GM20431 (cell line): ENCODE measurements around the gene RAE1.

Experiments
- in situ Hi-C: fragments of 300-500 bp; cut with MseI, MboI; formaldehyde crosslinking; loops from one replicate; pipeline ENCODE4 v1.15.0; 2020; ENCODE audit warnings: low sequenced_read_pairs; ENCODE audit not compliant: unreplicated experiment

Gene RAE1

DNA sequence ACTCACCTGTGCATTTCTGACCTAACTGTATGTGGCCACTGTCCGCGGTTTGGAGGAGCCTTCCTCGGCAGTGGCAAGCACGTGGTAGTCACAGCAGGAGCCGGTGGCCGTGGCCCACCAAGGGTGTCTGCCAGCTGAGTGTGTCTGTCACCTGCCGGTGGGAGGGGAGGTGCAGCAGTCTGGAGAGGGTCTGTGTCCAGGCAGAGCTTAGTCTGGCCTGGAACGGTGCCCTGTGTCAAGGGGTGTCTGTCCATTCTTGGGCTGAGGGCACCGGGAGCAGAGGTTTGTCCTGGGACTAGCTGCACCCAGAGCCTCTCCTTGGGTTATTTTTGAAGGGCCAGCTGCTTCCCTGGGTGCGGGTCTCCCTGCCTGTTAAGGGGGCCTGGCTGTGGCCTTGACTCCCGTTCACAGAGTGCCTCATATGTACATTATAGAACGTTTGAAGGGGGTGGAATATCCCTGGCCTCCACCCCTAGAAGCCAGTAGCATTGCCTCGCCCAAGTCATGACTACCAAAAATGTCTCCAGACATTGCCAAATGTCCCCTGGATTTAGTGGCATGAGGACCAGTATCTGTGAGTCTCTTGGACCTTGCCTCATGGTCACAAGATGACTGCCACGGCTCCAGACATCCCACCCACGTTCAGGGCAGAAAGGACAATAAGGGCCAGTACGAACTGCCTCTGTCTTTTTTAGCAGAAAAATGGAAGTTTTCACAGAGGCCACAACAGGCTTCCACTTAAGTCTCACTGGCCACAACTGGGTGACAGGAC is 45.3 kb downstream of the RAE1 start:
- in situ Hi-C loops, result loop anchor here (25.0 kb wide), 1 partner anchor 816 kb away; no protein-coding TSS in a partner anchor

DNA sequence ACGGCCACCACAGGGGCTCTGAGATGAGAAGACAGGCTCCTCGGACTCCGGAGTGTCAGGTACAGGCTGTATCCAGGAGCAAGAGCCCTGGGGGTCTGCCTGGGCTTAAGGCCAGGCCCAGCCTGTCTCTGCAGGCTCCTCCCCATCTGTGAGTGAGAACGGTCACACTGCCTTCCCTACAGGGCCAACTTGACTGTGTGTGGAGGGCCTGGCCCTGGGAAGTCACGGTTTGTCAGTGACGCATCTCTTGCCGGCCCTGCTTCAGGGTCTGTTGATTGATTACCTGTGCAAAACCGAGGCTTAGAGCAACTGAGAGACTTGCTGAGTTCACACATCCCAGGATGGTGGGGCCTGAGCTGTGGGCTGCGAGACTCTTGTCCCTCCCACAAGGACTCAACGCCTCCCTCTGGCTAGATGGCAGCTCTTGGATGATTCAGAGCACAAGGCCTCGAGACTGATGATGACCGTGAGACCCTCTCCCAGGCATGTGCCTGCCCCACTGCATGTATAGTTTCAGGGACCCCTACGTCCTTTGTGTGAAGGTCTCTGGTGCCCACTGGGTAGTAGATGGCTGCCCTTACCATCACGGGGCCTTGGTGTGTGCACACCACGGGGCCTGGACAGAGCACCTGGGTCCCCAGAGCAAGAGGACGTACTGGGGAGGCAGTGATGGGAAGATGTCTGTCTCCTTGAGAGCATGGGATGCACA is 46.1 kb downstream of the RAE1 start:
- in situ Hi-C loops, result loop anchor here (25.0 kb wide), 1 partner anchor 815 kb away; no protein-coding TSS in a partner anchor

DNA sequence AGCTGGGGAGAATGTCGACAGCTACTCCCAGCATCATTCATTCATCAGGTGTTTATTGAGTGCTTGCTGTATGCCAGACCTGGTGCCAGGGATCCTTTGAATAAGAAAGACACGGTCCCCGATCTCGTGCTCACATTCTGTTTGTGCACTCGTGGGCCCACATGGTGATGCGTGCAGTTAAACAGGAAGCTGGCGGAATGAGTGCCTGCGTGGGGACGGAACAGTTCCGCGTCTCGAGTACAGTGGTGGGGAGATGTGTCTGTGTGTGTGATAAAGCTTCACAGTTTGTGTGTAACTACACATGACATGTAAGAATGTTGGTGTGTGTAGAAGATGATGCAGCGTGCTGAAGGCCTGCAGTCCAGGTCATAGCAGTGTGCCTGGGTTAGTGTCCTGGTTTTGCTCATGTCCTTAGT is 46.6 kb downstream of the RAE1 start:
- in situ Hi-C loops, result loop anchor here (25.0 kb wide), 1 partner anchor 815 kb away; no protein-coding TSS in a partner anchor

DNA sequence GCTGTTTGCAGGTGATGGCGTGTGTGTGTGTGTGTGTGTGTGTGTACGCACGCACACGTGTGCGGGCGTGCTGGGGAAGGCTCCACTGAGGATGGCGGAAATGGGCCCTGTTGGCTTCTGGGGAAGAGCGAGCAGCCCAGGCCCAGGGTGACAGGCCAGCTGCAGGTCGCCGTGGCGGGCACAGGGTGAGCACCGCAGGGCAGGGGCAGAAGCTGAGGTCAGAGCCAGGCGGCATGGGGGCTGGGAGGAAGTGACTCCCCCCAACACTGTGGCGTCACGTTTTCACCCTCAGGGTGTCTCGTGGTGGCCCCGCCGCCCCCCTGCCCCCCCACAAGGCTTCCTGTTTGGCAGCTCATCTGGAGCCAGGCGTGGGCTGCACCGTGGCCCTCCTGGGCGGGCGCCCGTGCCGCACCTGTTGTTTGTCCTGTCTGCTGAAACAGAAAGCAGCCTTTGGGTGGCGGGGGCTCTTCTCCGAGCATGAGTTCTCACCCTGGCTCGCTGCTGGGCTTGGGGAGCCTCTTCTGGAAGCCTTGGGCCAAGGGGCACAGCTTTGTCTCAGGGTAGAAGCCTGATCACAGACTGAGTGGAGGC is 47.3 kb downstream of the RAE1 start:
- in situ Hi-C loops, result loop anchor here (25.0 kb wide), 1 partner anchor 814 kb away; no protein-coding TSS in a partner anchor

DNA sequence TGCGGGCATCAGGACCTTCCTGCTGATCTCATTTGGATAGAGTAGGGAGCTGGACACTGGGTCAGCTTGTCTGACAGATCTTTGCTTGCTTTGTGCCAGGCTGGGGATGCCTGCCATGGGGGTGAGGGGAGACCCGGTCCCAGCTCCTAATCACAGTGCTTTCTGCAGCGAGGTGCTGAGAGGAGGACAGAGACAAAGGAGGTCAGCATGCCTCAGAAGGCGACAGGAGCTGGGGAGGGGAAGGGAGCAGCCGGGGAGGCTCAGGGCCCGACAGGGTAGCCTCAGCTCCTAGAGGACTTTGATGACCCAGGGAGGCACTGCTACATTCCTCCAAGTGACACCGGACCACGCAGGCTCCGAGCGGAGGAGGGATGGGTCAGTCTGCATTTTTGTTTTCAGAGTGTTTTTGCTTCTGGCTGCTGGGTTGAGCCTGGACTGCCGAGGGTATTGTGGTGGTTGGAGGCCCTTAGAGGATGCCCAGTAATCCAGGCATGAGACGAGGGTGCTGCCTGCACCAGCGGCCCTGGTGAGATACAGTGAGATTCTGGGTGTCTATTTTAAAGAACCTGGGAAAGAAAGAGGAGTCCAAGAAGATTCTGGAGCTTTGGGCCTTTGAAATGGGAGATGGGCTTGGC is 48.0 kb downstream of the RAE1 start:
- in situ Hi-C loops, result loop anchor here (25.0 kb wide), 1 partner anchor 813 kb away; no protein-coding TSS in a partner anchor

DNA sequence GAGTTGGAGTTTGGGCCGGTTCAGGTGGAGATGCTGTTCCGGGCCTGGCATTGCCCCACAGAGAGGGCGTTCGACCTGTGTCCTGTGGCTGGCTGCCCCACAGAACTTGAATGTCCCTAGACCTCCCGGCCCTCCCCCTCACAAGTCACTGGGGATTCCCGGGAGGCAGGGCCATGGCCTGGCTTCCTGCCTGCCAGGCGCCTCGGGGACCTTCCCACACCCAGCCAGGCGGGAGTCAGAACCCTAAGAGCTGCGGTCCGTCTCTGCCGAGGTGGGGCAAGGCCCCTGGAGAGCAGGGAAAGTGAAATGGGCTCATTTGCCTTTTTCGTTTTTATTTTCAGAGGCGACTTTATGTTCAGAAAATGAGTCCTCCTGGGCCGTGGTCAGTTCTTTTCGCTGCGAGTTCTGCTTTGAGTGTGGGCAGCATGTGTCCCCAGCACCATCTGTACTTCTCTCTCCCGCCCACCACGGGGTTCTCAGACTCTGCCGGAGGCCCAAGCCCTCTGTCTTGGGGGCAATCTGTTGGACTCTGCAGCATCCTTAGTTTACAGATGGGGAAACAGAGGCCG is 48.6 kb downstream of the RAE1 start:
- in situ Hi-C loops, result loop anchor here (25.0 kb wide), 1 partner anchor 813 kb away; no protein-coding TSS in a partner anchor

DNA sequence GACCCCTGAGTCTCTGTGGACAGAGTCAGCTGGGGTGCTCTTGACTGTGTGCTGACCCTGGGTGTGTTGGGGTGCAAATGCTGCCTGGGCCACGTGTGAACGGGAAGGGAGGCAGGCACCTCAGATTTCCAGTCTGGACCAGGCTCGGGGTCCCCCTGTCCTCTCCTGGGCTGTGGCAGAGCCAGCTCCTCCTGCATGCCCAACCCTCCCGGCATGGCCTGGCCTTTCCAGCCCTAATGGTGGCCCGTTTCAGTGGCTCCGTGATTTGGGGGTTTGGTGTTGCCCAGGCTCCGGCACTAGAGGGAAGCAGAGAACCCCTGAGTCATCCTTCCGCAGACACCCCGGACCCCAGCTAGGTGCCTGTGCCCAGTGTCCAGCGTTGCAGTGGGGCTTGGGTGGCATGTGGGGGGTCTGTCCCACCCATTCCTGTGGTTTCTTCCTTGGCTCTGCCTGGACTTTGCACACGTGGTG is 49.2 kb downstream of the RAE1 start:
- in situ Hi-C loops, result no loop called here

DNA sequence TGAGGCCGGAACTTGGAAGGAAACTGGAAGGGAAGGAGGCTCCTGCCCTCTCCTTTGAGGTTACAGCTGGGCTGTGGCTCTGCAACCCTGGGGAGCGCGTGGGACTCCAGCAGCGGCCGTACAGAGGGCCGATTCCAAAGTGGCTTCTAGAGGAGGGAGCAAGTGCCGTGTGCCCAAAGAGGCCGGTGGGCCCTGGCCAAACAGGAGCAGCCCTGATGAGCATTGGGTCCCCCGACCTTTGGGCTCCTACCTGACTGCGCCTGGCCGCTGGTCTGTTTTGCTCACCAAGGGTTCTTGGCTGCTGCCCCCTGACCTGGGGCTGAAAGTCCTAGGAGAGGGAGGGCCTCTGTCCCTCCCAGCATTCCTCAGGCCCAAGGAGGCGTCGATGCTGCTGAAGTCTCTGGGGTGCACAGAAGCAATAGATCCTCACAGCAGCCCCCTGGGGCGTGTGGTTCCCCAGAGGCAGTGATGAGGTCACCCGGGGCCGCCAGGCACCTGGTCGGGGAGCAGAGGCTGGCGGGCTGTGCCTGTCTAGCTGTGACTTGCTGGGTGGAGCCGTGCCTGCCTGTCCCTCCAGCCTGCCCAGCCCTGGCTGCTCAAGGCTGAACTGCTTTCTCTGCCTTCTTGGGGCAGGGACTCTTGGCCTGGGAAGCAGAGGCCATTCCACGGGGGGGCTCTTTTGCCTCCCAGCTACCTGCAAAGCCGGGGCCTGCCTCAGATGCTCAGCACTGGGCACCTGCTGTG is 49.9 kb downstream of the RAE1 start:
- in situ Hi-C loops, result no loop called here

DNA sequence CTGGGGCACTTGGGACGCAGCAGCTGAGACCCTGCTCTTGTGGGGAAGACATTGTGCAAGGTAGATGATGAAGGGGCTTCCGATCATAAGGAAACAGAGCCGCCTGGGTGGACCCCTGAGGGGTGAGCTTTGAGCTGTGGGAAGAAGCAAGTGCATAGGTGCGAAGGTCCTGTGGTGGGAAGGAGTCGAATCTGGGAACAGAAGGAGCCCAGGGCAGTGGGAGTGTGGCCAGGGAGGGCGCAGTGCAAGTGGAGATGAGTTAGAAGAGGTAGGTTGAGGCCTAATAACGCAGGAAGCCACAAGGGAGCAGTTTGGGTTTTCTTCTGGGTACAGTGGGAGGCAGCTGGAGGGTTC is 50.5 kb downstream of the RAE1 start:
- in situ Hi-C loops, result no loop called here

DNA sequence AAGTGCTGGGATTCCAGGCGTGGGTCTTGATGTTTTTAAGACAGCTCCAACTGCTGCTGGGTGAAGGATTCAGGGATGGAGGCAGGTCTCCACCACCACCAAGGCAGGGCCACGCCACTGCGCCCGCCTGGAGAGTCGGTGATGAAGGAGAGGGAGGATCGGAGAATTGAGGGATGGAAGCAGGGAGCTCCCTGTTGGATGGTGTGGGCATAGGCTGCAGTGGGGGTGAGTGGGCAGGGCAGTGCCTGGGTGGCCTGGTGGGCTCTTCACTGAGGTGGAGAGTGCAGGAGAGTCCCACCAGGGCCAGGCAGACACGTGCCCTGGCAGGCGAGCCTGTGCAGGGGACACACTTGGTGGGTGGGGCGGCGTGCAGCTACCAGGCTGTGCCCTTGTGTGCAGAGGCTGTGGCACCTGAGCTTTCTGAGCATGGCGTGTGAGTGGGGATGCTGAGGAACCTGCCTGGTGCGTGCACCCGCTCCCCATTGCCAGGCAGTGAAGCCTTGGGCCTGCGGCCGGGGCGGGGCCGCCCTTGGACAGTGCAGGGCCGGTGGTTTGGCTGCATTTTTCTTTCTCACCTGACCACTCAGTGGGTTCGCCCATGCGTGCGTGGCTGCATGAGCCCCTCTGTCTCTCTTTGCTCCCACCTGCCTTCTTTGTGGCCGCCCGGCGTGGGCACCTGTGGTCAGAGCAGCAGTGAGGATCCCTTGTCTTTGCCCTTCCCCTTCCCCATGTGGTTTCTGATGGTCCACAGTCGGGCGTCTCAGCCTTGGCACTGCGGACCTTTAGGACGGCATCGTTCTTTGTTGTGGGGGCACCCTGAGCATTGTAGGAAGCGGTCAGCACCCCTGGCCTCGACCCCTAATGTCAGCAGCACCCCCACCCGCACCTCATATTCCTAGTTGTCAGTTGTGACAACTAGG is 51.4 kb downstream of the RAE1 start:
- in situ Hi-C loops, result no loop called here

DNA sequence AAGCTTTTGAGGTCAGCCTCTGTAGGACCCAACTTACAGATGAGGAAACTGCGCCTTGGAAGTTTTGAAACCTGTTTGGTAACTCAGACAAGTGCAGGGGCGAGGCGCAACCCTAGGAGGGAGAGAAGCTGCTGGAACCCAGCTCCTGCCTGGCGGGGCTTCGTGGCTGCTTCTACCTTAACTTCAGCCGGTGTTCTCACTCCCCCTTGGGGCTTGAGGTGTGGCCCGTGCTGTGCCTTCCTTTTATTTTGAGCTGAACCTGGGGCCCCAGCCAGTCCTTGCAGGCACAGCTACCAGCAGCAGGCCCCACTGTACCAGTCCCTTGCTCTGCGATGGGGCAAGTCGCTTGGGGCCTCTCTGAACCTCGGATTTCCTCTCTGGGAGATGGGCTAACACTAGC is 52.2 kb downstream of the RAE1 start:
- in situ Hi-C loops, result no loop called here

DNA sequence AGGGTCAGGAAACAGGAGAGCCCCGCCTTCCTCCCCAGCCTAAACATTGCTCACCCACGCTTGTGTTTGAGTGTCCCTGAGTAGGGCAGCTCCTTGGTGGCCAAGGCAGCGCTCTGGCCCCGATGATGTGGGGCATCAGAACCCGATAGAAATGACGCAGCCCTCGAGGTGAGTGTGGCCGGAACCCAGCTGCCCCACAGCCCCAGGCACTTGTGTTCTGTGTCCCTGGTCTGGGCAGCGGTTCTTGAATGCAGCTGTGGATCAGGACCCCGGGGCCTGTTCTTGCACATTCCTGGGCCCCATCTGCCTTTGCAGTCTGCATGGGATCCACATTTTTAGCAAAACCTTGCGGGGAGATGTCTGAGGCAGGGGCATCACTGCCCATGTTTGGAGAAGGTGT is 53.0 kb downstream of the RAE1 start:
- in situ Hi-C loops, result no loop called here

DNA sequence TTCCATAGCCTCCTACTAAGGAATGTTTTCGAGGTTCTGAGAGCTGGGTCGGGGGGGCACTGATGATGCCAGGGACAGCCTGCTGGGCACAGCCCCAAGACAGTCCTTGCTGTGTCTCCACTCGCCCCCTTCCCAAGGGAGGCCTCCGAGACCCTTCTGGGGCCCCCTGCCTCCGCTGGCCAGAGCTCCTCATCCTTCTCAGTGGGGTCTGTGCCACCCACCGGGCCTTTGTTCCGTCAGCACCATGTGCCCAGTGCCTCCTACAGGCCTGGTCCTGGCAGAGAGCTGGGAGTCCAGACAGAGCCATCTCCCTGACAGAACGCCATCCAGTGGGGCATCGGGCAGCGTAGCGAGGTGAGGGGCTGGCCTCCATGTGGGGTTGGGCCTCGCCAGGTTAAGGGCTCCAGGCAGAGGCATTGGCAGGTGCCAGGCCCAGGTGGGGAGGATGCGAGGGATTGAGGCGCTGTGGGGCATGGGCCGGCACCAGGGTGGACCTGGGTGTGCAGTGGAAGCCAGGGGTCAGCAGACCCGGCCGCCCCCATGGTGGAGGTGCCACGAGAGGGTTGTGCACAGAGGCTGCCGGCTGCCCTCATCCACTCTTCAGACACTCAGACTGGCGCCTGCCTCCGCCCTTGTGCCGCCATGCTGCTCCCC is 53.5 kb downstream of the RAE1 start:
- in situ Hi-C loops, result no loop called here

DNA sequence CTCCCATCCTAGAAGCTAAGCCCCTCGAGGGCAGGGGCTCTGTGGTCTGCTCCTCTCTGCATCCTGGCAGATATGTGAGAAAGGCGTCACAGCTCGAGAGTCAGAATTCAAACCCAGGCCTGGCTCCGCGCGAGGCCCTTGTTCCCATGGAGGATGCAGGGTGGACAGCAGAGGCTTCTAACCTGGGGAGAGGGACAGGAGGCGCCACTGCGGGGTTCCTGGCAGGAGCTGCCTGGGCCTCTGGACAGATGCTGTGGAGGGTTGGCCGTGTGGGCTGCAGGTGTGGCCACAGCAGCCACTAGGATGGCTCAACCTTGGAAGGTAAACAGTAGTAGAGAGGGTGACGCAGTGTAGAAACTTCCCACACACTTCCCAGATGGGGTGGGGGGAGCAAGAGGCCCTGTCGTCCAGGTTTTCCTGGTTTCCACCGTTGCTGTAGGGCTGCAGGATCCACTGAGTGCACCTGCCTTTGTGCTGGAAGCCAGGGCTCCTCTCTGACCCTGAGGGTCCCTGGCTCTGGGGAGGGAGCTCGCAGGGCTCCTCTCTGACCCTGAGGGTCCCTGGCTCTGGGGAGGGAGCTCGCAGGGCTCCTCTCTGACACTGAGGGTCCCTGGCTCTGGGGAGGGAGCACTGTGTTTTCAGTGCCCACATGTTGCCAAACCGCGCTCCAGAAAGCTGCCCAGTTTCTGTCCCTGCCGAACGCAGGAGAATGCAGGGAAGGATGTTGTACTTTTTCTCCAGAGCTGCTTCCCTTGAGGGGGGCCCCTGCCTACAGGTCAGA is 54.4 kb downstream of the RAE1 start:
- in situ Hi-C loops, result no loop called here

DNA sequence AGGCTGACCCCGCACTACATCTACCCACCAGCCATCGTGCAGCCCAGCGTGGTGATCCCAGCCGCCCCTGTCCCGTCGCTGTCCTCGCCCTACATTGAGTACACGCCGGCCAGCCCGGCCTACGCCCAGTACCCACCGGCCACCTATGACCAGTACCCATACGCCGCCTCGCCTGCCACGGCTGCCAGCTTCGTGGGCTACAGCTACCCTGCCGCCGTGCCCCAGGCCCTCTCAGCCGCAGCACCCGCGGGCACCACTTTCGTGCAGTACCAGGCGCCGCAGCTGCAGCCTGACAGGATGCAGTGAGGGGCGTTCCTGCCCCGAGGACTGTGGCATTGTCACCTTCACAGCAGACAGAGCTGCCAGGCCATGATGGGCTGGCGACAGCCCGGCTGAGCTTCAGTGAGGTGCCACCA is 56.5 kb downstream of the RAE1 start:
- in situ Hi-C loops, result no loop called here

DNA sequence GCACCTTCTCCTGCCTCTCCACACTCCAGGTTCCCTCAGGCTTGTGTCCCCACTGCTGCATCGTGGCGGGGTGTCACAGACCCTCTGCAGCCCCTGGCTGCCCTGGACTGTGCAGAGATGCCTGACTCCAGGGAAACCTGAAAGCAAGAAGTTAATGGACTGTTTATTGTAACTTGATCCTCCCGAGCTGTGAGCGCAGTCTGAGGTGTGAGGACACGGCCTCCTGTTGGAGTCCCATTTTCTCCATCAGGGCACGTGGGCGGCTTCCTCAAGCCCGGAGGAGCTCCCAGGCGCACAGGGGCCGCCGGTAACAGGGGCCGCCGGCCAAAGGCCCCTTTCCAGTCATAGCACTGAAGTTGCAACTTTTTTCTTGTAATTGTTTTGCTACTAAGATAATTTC is 57.1 kb downstream of the RAE1 start:
- in situ Hi-C loops, result no loop called here
